ENCODE measurements around the gene ARHGAP24. TPM values are rescaled to one million over a fixed set of nuclear protein-coding genes. Genes with fewer than 3 reads are reported as not detected.

Gene ARHGAP24
- polyA plus RNA-seq, 3 donors = 12.5 to 32.0 (median 18.8) TPM

GRCh38 chr4:85617202-85617601 lies 142.3 kb downstream of the ARHGAP24 start:
- no CpG with 5 or more reads among the region's 3 CpGs for WGBS (ENCODE audit: insufficient coverage)
- Histone ChIP-seq H3K27me3 (ENCODE audit: control insufficient read depth in 2 of 2, insufficient read depth in 2 of 2, low read length in 2 of 2) (no peaks in the 10 kb centered on the region), H3K36me3 (replicated peaks in 1 of 2; ENCODE audit: control insufficient read depth in 1 of 2, insufficient read depth in 2 of 2, low read length in 2 of 2) (no peaks in the 10 kb centered on the region), H3K4me2 (replicated peaks; ENCODE audit: extremely low read depth, low read length, poor library complexity, severe bottlenecking) (no peak overlapping the region), H3K79me2 (ENCODE audit: insufficient read depth, low read length) (no peaks in the 10 kb centered on the region), H2AFZ (ENCODE audit: insufficient read depth, low read depth, low read length, poor library complexity, severe bottlenecking) (no peak overlapping the region), H3K4me1 (ENCODE audit: control insufficient read depth in 1 of 2, insufficient read depth in 2 of 2, low read length in 2 of 2) (no peaks in the 10 kb centered on the region), H3K9me3 (replicated peaks in 1 of 2; ENCODE audit: control insufficient read depth in 1 of 2, insufficient read depth in 1 of 2, low read length in 2 of 2) (no peaks in the 10 kb centered on the region), H4K20me1 (ENCODE audit: insufficient read depth, low read length) (no peaks in the 10 kb centered on the region), H3K9ac (ENCODE audit: insufficient read depth, low read length, poor library complexity, severe bottlenecking) (no peak overlapping the region), H3K4me3 (replicated peaks in 1 of 3; ENCODE audit: low read depth in 2 of 3, low read length in 3 of 3) (no peak overlapping the region), H3K27ac (ENCODE audit: low read depth in 1 of 2, low read length in 2 of 2) (no peak overlapping the region)
- DNase-seq = no peak
- peaks cover 0 to 2% (median 0%) of the 10 kb centered on the region in 7 donors for H3K9me3 Mint-ChIP-seq
- intact Hi-C loops (cut with micrococcal nuclease) = no loop called here
- H3K27ac Mint-ChIP-seq = no peak overlapping the region
- H3K4me1 Mint-ChIP-seq = peaks cover 4% of the 10 kb centered on the region
- peaks cover 0 to 2% (median 0%) of the 10 kb centered on the region in 3 donors for H3K27me3 Mint-ChIP-seq (ENCODE audit: low read depth in 3 of 3)
- no peak for TF ChIP-seq CTCF (IDR thresholded peaks at IDR 0.05)
- no peak overlapping the region for H3K4me3 Mint-ChIP-seq
- no peaks in the 10 kb centered on the region for H3K36me3 Mint-ChIP-seq

DNA sequence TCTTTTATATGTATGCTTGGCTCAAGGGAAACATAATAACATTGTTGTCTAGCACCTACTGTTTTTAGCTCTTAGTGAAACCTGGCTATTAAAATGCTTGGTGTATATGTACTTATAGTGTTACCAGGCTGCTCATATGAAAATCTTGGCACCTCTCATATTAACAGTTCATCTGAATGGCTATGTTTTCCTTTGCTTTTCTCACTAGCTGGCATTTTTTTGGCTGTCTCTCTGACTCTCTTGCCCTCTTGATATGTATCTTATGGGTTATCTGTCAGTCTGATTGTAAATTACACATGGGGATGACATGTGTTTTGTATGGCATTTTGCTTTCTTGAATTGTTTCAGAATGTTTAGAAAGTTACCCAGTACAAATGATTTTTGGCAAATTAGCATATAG lies 158.0 kb downstream of the ARHGAP24 start:
- Mint-ChIP-seq H3K4me1 (no peaks in the 10 kb centered on the region), H3K4me3 (no peak overlapping the region)
- no peak overlapping the region for H3K9ac ChIP-seq (ENCODE audit: insufficient read depth, low read length, poor library complexity, severe bottlenecking)

More for the DNA sequence above, 158.0 kb downstream of the ARHGAP24 start:
- peaks cover 0 to 2% (median 2%) of the 10 kb centered on the region in 3 donors for H3K27me3 Mint-ChIP-seq (ENCODE audit: low read depth in 3 of 3)
- no peak overlapping the region for H2AFZ ChIP-seq (ENCODE audit: insufficient read depth, low read depth, low read length, poor library complexity, severe bottlenecking)
- H3K4me1 ChIP-seq (ENCODE audit: control insufficient read depth in 1 of 2, insufficient read depth in 2 of 2, low read length in 2 of 2) = no peaks in the 10 kb centered on the region
- peaks cover 2 to 12% (median 5%) of the 10 kb centered on the region in 7 donors for H3K9me3 Mint-ChIP-seq
- no peak overlapping the region for H3K27ac Mint-ChIP-seq
- H3K27ac ChIP-seq (ENCODE audit: low read depth in 1 of 2, low read length in 2 of 2) = no peak overlapping the region
- H3K9me3 ChIP-seq (replicated peaks in 1 of 2; ENCODE audit: control insufficient read depth in 1 of 2, insufficient read depth in 1 of 2, low read length in 2 of 2) = peaks cover under 1 to 1% of the 10 kb centered on the region in 2 donors
- TF ChIP-seq CTCF (IDR thresholded peaks at IDR 0.05) = no peak
- intact Hi-C loops (cut with micrococcal nuclease) = no loop called here
- H3K36me3 ChIP-seq (replicated peaks in 1 of 2; ENCODE audit: control insufficient read depth in 1 of 2, insufficient read depth in 2 of 2, low read length in 2 of 2) = no peaks in the 10 kb centered on the region
- no peaks in the 10 kb centered on the region for H3K27me3 ChIP-seq (ENCODE audit: control insufficient read depth in 2 of 2, insufficient read depth in 2 of 2, low read length in 2 of 2)
- no peak overlapping the region for H3K4me2 ChIP-seq (replicated peaks; ENCODE audit: extremely low read depth, low read length, poor library complexity, severe bottlenecking)
- DNase-seq = no peak
- no peaks in the 10 kb centered on the region for H3K79me2 ChIP-seq (ENCODE audit: insufficient read depth, low read length)
- H4K20me1 ChIP-seq (ENCODE audit: insufficient read depth, low read length) = no peaks in the 10 kb centered on the region
- H3K36me3 Mint-ChIP-seq = peaks cover 17% of the 10 kb centered on the region in 2 donors
- no peak overlapping the region for H3K4me3 ChIP-seq (replicated peaks in 1 of 3; ENCODE audit: low read depth in 2 of 3, low read length in 3 of 3)

Data from CD14-positive monocyte (primary cell).